Neutrophil (primary cell): ENCODE measurements around the gene GID4.

Experiments used
- H3K27ac ChIP-seq: fragments of 200-600 bp; sonication (generic); 2 replicates; pipeline ENCODE4 v1.5.1; 2016; ENCODE audit warnings: mild to moderate bottlenecking, moderate library complexity
- H3K27me3 ChIP-seq: fragments of 200-600 bp; sonication (generic); 2 replicates; pipeline ENCODE4 v1.6.0; 2016; ENCODE audit warnings: mild to moderate bottlenecking
- H3K36me3 ChIP-seq: fragments of 200-600 bp; sonication (generic); 2 replicates; pipeline ENCODE4 v1.5.1; 2017
- H3K4me1 ChIP-seq, 2 experiments: fragments of 200-600 bp in 1 of 2; sonication (generic) in 1 of 2; 1 replicate in 1 of 2; 2 replicates in 1 of 2; pipeline versions ENCODE4 v1.5.1 to v1.6.1; 2013 to 2016; ENCODE audit warnings: low read depth in 1 of 2, low read length in 1 of 2, mild to moderate bottlenecking in 1 of 2, moderate library complexity in 1 of 2; ENCODE audit not compliant: control insufficient read depth in 1 of 2, insufficient read depth in 1 of 2
- H3K4me3 ChIP-seq, 2 experiments: fragments of 200-600 bp in 1 of 2; sonication (generic) in 1 of 2; 1 replicate in 1 of 2; 2 replicates in 1 of 2; pipeline ENCODE4 v1.5.1; 2013 to 2016; ENCODE audit warnings: low read depth in 1 of 2, low read length in 1 of 2, mild to moderate bottlenecking in 1 of 2, moderate library complexity in 1 of 2
- H3K9me3 ChIP-seq: fragments of 200-600 bp; sonication (generic); 2 replicates; pipeline ENCODE4 v1.5.1; 2016
- TF ChIP-seq, protein P1 (sequence below): fragments of 200-600 bp; sonication (generic); IDR thresholded peaks from 2 replicates; pipeline ENCODE4 v1.5.1; 2016; ENCODE audit warnings: antibody characterized with exemption

Gene GID4

GRCh38 chr17:18009609-18010420 lies 29.4 kb upstream of the GID4 start:
- H3K27me3 ChIP-seq: no peaks in the 10 kb centered on the region
- peaks cover 56% of the 10 kb centered on the region for H3K36me3 ChIP-seq
- H3K9me3 ChIP-seq: no peaks in the 10 kb centered on the region
- no peak overlapping the region for H3K4me3 ChIP-seq
- no peak overlapping the region for H3K27ac ChIP-seq
- no peaks in the 10 kb centered on the region for H3K4me1 ChIP-seq
- TF ChIP-seq, protein P1, sequence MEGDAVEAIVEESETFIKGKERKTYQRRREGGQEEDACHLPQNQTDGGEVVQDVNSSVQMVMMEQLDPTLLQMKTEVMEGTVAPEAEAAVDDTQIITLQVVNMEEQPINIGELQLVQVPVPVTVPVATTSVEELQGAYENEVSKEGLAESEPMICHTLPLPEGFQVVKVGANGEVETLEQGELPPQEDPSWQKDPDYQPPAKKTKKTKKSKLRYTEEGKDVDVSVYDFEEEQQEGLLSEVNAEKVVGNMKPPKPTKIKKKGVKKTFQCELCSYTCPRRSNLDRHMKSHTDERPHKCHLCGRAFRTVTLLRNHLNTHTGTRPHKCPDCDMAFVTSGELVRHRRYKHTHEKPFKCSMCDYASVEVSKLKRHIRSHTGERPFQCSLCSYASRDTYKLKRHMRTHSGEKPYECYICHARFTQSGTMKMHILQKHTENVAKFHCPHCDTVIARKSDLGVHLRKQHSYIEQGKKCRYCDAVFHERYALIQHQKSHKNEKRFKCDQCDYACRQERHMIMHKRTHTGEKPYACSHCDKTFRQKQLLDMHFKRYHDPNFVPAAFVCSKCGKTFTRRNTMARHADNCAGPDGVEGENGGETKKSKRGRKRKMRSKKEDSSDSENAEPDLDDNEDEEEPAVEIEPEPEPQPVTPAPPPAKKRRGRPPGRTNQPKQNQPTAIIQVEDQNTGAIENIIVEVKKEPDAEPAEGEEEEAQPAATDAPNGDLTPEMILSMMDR: no peak

DNA sequence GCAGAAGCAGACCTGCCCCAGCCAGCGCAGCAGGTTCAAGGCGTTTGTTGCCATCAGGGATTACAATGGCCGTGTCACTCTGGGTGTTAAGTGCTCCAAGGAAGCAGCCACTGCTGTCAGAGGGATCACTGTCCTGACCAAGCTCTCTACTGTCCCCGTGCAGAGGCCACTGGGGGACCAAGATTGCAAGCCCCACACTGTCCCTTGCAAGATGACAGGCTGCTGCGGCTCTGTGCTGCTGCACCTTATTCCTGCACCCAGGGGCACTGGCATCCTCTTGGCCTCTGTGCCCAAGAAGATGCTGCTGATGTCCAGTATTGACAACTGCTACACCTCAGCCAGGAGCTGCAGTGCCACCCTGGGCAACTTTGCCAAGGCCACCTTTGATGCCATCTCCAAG lies 27.9 kb upstream of the GID4 start:
- H3K9me3 ChIP-seq: no peaks in the 10 kb centered on the region
- TF ChIP-seq, protein P1: no peak
- no peak overlapping the region for H3K4me3 ChIP-seq
- H3K27ac ChIP-seq: no peak overlapping the region
- H3K4me1 ChIP-seq: no peaks in the 10 kb centered on the region
- peaks cover 67% of the 10 kb centered on the region for H3K36me3 ChIP-seq
- no peaks in the 10 kb centered on the region for H3K27me3 ChIP-seq

- Histone ChIP-seq H3K4me1 (no peaks in the 10 kb centered on the region), H3K27ac (no peak overlapping the region), H3K27me3 (no peaks in the 10 kb centered on the region), H3K36me3 (peaks cover 62% of the 10 kb centered on the region), H3K9me3 (no peaks in the 10 kb centered on the region), H3K4me3 (no peak overlapping the region)
- TF ChIP-seq, protein P1: no peak
Measured at GRCh38 chr17:18014006-18014405, 25.2 kb upstream of the GID4 start.

GRCh38 chr17:18015593-18015992 lies 23.6 kb upstream of the GID4 start:
- Histone ChIP-seq H3K27me3 (no peaks in the 10 kb centered on the region), H3K9me3 (no peaks in the 10 kb centered on the region), H3K36me3 (peaks cover 66% of the 10 kb centered on the region), H3K4me1 (no peaks in the 10 kb centered on the region), H3K27ac (no peak overlapping the region), H3K4me3 (no peak overlapping the region)
- TF ChIP-seq, protein P1: no peak

DNA sequence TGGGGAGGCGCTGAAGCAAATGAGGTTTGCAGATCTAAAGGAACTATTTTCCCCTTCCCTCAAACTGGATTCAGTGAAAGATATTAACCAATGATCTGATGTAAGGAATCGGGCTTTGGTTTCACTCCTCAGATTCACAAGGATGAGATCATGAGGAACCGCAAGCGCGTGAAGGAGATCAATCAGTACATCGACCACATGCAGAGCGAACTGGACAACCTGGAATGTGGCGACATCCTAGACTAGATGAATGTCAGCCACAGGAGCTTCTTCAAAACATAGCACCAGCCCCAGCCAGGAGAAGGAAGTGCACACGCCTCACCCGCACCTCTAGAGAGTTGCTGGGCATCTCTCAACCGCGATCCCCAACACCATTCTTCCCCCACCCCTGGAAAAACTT lies 22.8 kb upstream of the GID4 start:
- Histone ChIP-seq H3K36me3 (peaks cover 69% of the 10 kb centered on the region), H3K27ac (no peak overlapping the region), H3K9me3 (no peaks in the 10 kb centered on the region), H3K4me1 (no peaks in the 10 kb centered on the region), H3K27me3 (no peaks in the 10 kb centered on the region), H3K4me3 (no peak overlapping the region)
- TF ChIP-seq, protein P1: no peak
